ENCODE measurements around the gene LRRC3. TPM values are rescaled to one million over a fixed set of nuclear protein-coding genes. Genes with fewer than 3 reads are reported as not detected.

The LRRC3 gene
- polyA plus RNA-seq, 1 experiment: 0.10 TPM

DNA sequence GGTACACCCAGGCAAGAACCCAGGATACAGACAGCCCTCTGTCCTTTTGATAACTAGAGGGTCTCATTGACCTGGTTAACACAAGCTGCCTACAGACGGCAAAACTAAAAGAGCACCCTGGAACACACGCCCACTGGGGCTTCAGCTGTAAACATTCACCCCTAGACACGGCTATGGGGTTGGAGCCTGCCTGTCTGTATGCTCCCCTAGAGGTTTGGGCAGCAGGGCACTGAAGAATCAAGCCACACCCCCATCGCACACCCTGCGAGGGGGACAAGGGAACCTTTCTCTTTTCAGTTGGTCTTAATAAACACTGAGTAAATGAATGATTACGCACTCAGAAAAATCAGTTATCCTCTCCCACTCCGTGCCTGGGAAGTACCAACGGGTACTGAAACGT lies 35.5 kb downstream of the LRRC3 start:
- Histone ChIP-seq H3K4me3 (ENCODE audit: low read depth, low read length) (no peak overlapping the region), H3K27ac (ENCODE audit: low read depth, low read length) (no peak overlapping the region), H3K27me3 (ENCODE audit: control insufficient read depth, insufficient read depth, low read length) (no peaks in the 10 kb centered on the region), H3K9me3 (ENCODE audit: control insufficient read depth, insufficient read depth, low read length) (peaks cover 30% of the 10 kb centered on the region)
- POLR2A ChIA-PET: no interaction called here
- no peak for DNase-seq (ENCODE audit: low read depth, low spot score)
- TF ChIP-seq, protein P1, sequence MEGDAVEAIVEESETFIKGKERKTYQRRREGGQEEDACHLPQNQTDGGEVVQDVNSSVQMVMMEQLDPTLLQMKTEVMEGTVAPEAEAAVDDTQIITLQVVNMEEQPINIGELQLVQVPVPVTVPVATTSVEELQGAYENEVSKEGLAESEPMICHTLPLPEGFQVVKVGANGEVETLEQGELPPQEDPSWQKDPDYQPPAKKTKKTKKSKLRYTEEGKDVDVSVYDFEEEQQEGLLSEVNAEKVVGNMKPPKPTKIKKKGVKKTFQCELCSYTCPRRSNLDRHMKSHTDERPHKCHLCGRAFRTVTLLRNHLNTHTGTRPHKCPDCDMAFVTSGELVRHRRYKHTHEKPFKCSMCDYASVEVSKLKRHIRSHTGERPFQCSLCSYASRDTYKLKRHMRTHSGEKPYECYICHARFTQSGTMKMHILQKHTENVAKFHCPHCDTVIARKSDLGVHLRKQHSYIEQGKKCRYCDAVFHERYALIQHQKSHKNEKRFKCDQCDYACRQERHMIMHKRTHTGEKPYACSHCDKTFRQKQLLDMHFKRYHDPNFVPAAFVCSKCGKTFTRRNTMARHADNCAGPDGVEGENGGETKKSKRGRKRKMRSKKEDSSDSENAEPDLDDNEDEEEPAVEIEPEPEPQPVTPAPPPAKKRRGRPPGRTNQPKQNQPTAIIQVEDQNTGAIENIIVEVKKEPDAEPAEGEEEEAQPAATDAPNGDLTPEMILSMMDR (IDR thresholded peaks at IDR 0.05; ENCODE audit: low read depth, low read length): no peak
- CTCF ChIA-PET: no interaction called here

DNA sequence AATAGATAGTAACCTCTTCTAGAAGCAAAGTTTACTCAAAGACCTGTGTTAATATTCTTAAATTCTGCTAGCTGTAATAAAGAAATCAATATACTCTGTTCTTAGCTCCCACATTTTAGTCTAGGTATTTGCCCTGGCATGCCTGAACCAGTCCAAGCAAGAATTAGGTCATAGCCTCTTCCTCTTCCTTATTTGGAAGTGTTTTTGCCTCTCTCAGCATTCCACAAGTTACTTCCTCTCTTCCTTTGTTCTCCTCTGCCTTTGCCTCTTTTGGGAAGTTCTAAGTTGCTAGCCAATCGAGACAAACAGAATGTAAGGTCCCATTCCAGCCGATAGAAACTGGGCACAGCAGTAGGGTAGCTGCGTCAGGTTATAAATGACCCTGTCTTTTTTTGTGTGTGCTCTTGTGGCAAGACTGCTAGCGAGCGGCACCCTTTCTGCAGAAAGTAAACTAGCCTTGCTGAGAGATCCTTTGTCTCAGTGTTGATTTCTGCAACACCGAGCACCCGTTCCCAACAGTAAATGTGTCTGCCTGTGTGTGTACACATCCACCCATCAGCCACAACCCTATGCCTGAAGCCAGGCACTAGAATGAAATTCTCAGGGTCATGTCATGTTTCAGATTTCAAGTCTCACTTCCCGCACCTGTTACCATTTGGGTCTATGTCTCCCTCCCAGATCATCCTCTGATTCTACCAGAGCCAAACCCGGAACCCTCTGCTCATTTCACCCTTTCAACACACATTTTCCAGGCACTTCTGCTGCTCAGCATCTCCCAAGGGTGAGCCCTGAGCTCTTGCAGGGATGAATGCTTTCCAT lies 37.5 kb downstream of the LRRC3 start:
- H3K9me3 ChIP-seq (ENCODE audit: control insufficient read depth, insufficient read depth, low read length): peaks cover 30% of the 10 kb centered on the region
- no peak for DNase-seq (ENCODE audit: low read depth, low spot score)
- no peak overlapping the region for H3K4me3 ChIP-seq (ENCODE audit: low read depth, low read length)
- CTCF ChIA-PET: no interaction called here
- no peak overlapping the region for H3K27ac ChIP-seq (ENCODE audit: low read depth, low read length)
- POLR2A ChIA-PET: no interaction called here
- TF ChIP-seq, protein P1 (IDR thresholded peaks at IDR 0.05; ENCODE audit: low read depth, low read length): no peak
- H3K27me3 ChIP-seq (ENCODE audit: control insufficient read depth, insufficient read depth, low read length): peaks cover 5% of the 10 kb centered on the region

DNA sequence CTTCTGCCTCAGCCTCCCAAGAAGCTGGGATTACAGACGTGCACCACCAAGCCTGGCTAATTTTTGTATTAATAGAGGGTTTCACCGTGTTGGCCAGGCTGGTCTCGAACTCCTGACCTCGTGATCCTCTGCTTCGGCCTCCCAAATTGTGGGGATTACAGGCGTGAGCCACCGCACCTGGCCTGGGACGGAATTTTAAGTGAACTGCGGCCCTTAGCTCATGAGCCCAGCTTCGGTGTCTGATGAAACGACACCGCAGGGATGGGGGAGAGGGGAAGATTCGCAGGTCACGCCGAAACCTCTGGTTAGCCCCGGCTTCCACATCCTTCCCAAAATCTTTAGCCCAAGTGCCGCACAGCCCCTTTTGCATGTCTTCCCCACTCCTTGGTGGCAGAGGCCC lies 39.1 kb downstream of the LRRC3 start:
- POLR2A ChIA-PET: no interaction called here
- CTCF ChIA-PET: no interaction called here

DNA sequence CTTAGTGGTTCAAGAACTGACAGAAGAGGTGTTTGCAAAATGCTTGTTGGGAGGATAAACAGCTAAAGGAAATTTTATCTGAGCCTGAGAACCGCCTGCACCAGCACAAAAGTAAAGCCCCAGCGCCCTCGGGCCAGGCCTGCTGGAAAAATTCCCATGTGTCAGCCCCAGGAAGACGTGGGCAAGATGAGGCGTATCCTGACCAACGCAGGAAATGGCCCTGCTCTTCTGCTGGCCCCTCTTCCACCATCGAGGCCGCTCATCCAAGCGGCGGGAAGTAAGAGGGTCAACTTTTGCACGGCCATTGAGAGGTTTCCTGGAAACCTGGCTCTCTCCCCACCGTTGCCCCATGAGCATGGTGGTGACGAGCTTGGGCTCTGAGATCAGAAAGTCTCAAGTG lies 39.6 kb downstream of the LRRC3 start:
- Histone ChIP-seq H3K4me3 (ENCODE audit: low read depth, low read length) (no peak overlapping the region), H3K27me3 (ENCODE audit: control insufficient read depth, insufficient read depth, low read length) (peaks cover 14% of the 10 kb centered on the region), H3K9me3 (ENCODE audit: control insufficient read depth, insufficient read depth, low read length) (peaks cover 30% of the 10 kb centered on the region), H3K27ac (ENCODE audit: low read depth, low read length) (no peak overlapping the region)
- POLR2A ChIA-PET: no interaction called here
- no peak for DNase-seq (ENCODE audit: low read depth, low spot score)
- TF ChIP-seq, protein P1 (IDR thresholded peaks at IDR 0.05; ENCODE audit: low read depth, low read length): no peak
- CTCF ChIA-PET: no interaction called here

More for the DNA sequence above, 39.1 kb downstream of the LRRC3 start:
- Histone ChIP-seq H3K27me3 (ENCODE audit: control insufficient read depth, insufficient read depth, low read length) (peaks cover 11% of the 10 kb centered on the region), H3K4me3 (ENCODE audit: low read depth, low read length) (no peak overlapping the region), H3K9me3 (ENCODE audit: control insufficient read depth, insufficient read depth, low read length) (peaks cover 30% of the 10 kb centered on the region), H3K27ac (ENCODE audit: low read depth, low read length) (no peak overlapping the region)
- TF ChIP-seq, protein P1 (IDR thresholded peaks at IDR 0.05; ENCODE audit: low read depth, low read length): no peak
- DNase-seq (ENCODE audit: low read depth, low spot score): no peak

DNA sequence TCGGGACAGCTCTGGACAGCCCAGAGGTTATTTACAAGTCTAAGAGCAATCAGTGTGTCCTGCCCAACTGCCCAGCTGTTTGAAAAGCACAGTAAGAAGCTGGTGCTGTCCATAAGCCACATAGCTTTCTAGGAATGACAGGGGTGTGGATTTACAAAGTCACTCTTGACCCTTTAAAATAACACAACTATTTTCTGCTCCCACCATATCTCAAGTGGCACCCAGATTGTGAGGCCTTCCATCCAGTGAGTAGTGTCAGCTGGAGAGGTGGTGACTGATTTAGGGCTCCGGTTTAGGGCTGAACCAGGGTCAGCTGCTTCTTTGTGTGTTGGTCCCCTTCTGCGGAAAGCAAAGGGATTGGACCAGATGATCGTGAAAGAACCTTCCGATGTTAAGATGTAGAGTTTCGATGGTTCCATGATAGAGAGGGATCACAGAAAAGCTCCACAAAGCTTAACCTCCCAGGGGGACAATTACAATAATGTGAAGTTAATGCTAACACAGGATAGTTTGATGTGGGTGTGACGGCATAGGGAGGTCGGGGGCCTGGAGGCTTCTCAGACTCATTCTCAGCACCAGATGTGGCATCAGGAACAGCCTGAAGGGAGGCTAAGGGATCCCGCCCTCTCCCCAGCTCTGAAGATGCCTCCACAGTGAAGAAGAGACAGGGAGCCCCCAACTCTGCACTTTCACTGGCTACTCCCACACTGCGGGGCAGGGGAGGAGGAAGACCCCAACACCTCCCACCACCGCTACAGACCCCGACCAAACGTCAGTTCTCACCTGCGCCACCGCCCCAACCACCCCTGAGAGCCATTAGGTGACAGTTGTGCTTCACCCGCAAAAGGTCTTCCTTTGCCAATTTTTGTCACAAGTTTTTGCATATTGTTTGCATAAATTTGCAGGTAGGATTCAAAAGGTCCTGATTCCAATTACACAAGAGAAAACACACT lies 40.6 kb downstream of the LRRC3 start:
- Histone ChIP-seq H3K9me3 (ENCODE audit: control insufficient read depth, insufficient read depth, low read length) (peaks cover 24% of the 10 kb centered on the region), H3K27ac (ENCODE audit: low read depth, low read length) (no peak overlapping the region), H3K27me3 (ENCODE audit: control insufficient read depth, insufficient read depth, low read length) (peaks cover 17% of the 10 kb centered on the region), H3K4me3 (ENCODE audit: low read depth, low read length) (no peak overlapping the region)
- ChIA-PET POLR2A (no interaction called here), CTCF (no interaction called here)
- TF ChIP-seq, protein P1 (IDR thresholded peaks at IDR 0.05; ENCODE audit: low read depth, low read length): no peak
- no peak for DNase-seq (ENCODE audit: low read depth, low spot score)

All from AG04450 (cell line).